ENCODE data around the gene RAP1GAP.
A peak's percentile ranks its signal among the peaks of the same experiment; 100 is the strongest.

The RAP1GAP gene

DNA sequence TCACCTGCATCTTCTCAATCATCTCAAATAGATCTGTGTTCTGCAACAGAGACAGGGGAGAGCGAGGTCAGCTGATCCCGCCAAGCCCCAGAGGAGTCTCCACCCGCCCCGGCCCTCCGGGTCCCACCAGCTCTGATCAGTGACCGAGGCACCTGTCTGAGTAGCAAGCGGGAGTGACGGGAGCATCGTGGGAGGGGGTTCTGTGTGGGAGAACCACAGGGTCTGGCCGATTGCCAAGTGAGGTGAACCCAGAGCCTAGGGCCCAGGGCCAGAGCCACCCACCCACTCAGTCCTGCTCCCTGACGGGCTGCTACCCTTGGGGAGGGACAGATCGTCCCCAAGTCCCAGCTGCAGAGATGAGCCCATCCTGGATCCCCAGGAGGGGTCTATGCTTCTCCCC lies 49.1 kb downstream of the RAP1GAP start:
- Histone ChIP-seq H3K27me3 (ENCODE audit: control insufficient read depth in 2 of 2, insufficient read depth in 2 of 2, low read length in 2 of 2) (peaks cover 0 to 8% of the 10 kb centered on the region in 2 donors), H3K4me3 (ENCODE audit: low read length in 2 of 2) (peak overlapping the region; percentile 57 to 72), H3K27ac (ENCODE audit: low read depth in 2 of 2, low read length in 2 of 2) (no peak overlapping the region), H3K36me3 (ENCODE audit: control insufficient read depth in 2 of 2, insufficient read depth in 2 of 2, low read length in 2 of 2) (no peaks in the 10 kb centered on the region), H3K4me1 (ENCODE audit: control insufficient read depth in 2 of 2, insufficient read depth in 2 of 2, low read length in 2 of 2) (peaks cover 15 to 32% of the 10 kb centered on the region in 2 donors), H3K9me3 (ENCODE audit: control insufficient read depth in 2 of 2, low read length in 2 of 2) (no peaks in the 10 kb centered on the region), H3K9ac (ENCODE audit: low read depth in 1 of 2, low read length in 2 of 2) (no peak overlapping the region)

DNA sequence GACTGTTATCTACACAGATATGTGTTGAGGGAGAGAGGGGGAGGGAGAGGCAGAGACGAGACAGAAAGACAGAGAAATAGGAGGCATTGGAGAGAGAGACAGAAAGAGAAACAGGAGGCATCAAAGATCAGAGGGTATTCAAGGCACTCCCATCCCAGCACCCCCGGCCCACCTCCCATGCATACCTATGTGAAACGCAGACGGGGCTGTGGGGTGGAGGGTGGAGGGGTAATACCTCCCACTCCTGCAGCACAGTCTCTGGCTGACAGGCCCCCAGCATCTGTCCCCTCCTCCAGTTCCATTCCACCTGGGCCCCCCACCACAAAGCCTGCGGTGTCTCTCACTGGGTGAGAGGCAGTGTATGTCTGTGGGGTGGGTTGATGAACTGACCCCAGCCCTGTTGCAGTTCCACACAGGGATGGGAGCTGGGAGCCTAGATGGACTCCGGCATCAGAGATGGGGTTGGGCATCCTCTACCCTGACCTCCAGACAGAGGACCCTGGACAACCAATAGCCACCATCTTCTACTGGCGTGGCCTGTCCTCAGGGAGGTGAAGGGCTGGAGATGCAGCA lies 49.7 kb downstream of the RAP1GAP start:
- H3K27ac ChIP-seq (ENCODE audit: low read depth in 2 of 2, low read length in 2 of 2) = no peak overlapping the region
- peaks cover 17 to 37% of the 10 kb centered on the region in 2 donors for H3K4me1 ChIP-seq (ENCODE audit: control insufficient read depth in 2 of 2, insufficient read depth in 2 of 2, low read length in 2 of 2)
- H3K4me3 ChIP-seq (ENCODE audit: low read length in 2 of 2) = no peak overlapping the region
- no peaks in the 10 kb centered on the region for H3K9me3 ChIP-seq (ENCODE audit: control insufficient read depth in 2 of 2, low read length in 2 of 2)
- peaks cover 0 to 8% of the 10 kb centered on the region in 2 donors for H3K27me3 ChIP-seq (ENCODE audit: control insufficient read depth in 2 of 2, insufficient read depth in 2 of 2, low read length in 2 of 2)
- no peaks in the 10 kb centered on the region for H3K36me3 ChIP-seq (ENCODE audit: control insufficient read depth in 2 of 2, insufficient read depth in 2 of 2, low read length in 2 of 2)
- no peak overlapping the region for H3K9ac ChIP-seq (ENCODE audit: low read depth in 1 of 2, low read length in 2 of 2)

- Histone ChIP-seq H3K27ac (ENCODE audit: low read depth in 2 of 2, low read length in 2 of 2) (no peak overlapping the region), H3K9ac (ENCODE audit: low read depth in 1 of 2, low read length in 2 of 2) (no peak overlapping the region), H3K4me3 (ENCODE audit: low read length in 2 of 2) (no peak overlapping the region), H3K36me3 (ENCODE audit: control insufficient read depth in 2 of 2, insufficient read depth in 2 of 2, low read length in 2 of 2) (no peaks in the 10 kb centered on the region), H3K27me3 (ENCODE audit: control insufficient read depth in 2 of 2, insufficient read depth in 2 of 2, low read length in 2 of 2) (peaks cover 0 to 8% of the 10 kb centered on the region in 2 donors), H3K9me3 (ENCODE audit: control insufficient read depth in 2 of 2, low read length in 2 of 2) (no peaks in the 10 kb centered on the region), H3K4me1 (ENCODE audit: control insufficient read depth in 2 of 2, insufficient read depth in 2 of 2, low read length in 2 of 2) (peaks cover 16 to 36% of the 10 kb centered on the region in 2 donors)
Observed at GRCh38 chr1:21618561-21619374, 50.4 kb downstream of the RAP1GAP start.

- H3K9ac ChIP-seq (ENCODE audit: low read depth in 1 of 2, low read length in 2 of 2) = no peak overlapping the region
- H3K27me3 ChIP-seq (ENCODE audit: control insufficient read depth in 2 of 2, insufficient read depth in 2 of 2, low read length in 2 of 2) = peaks cover 0 to 8% of the 10 kb centered on the region in 2 donors
- peaks cover 11 to 29% of the 10 kb centered on the region in 2 donors for H3K4me1 ChIP-seq (ENCODE audit: control insufficient read depth in 2 of 2, insufficient read depth in 2 of 2, low read length in 2 of 2)
- no peaks in the 10 kb centered on the region for H3K9me3 ChIP-seq (ENCODE audit: control insufficient read depth in 2 of 2, low read length in 2 of 2)
- H3K4me3 ChIP-seq (ENCODE audit: low read length in 2 of 2) = no peak overlapping the region
- H3K36me3 ChIP-seq (ENCODE audit: control insufficient read depth in 2 of 2, insufficient read depth in 2 of 2, low read length in 2 of 2) = peaks cover 2 to 3% of the 10 kb centered on the region in 2 donors
- no peak overlapping the region for H3K27ac ChIP-seq (ENCODE audit: low read depth in 2 of 2, low read length in 2 of 2)
Observed at GRCh38 chr1:21618059-21618458, 51.1 kb downstream of the RAP1GAP start.

DNA sequence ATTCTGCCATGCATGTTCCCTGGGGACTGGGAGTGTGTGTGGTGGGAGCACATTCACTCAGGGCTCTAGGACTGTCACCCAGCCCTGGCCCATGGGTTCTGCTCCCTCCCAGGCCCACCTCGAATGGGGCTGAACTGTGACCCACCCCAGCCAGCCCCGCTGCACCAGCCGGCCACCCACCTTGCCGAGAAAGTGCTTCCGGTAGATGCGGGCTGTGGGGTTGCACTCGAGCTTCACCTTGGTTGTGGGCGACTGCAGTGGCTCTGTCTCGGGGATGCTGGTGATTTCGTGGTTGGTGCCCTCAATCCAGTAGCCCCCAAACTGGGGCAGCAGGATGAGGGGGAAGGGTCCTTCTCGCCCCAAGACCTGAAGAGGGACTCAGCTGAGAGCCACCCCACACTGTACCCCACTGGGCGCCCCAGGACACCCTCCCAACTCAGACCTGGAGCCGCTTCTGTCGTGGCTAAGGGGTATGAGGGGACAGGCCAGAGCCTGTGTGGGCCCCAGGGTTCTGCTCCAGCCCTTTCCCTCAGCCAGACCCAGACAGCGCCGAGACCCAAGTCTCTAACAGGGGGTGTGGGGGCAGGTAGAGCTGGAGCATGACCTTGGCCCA lies 51.9 kb downstream of the RAP1GAP start:
- H3K4me3 ChIP-seq (ENCODE audit: low read length in 2 of 2) = no peak overlapping the region
- peaks cover 3% of the 10 kb centered on the region in 2 donors for H3K36me3 ChIP-seq (ENCODE audit: control insufficient read depth in 2 of 2, insufficient read depth in 2 of 2, low read length in 2 of 2)
- H3K9me3 ChIP-seq (ENCODE audit: control insufficient read depth in 2 of 2, low read length in 2 of 2) = no peaks in the 10 kb centered on the region
- H3K4me1 ChIP-seq (ENCODE audit: control insufficient read depth in 2 of 2, insufficient read depth in 2 of 2, low read length in 2 of 2) = peaks cover 7 to 24% of the 10 kb centered on the region in 2 donors
- H3K27ac ChIP-seq (ENCODE audit: low read depth in 2 of 2, low read length in 2 of 2) = no peak overlapping the region
- peaks cover 0 to 6% of the 10 kb centered on the region in 2 donors for H3K27me3 ChIP-seq (ENCODE audit: control insufficient read depth in 2 of 2, insufficient read depth in 2 of 2, low read length in 2 of 2)
- no peak overlapping the region for H3K9ac ChIP-seq (ENCODE audit: low read depth in 1 of 2, low read length in 2 of 2)

GRCh38 chr1:21616372-21616771 lies 52.8 kb downstream of the RAP1GAP start:
- Histone ChIP-seq H3K4me1 (ENCODE audit: control insufficient read depth in 2 of 2, insufficient read depth in 2 of 2, low read length in 2 of 2) (peaks cover 7 to 24% of the 10 kb centered on the region in 2 donors), H3K9me3 (ENCODE audit: control insufficient read depth in 2 of 2, low read length in 2 of 2) (no peaks in the 10 kb centered on the region), H3K4me3 (ENCODE audit: low read length in 2 of 2) (no peak overlapping the region), H3K36me3 (ENCODE audit: control insufficient read depth in 2 of 2, insufficient read depth in 2 of 2, low read length in 2 of 2) (peaks cover 3 to 6% of the 10 kb centered on the region in 2 donors), H3K27me3 (ENCODE audit: control insufficient read depth in 2 of 2, insufficient read depth in 2 of 2, low read length in 2 of 2) (peaks cover 0 to 4% of the 10 kb centered on the region in 2 donors), H3K9ac (ENCODE audit: low read depth in 1 of 2, low read length in 2 of 2) (no peak overlapping the region), H3K27ac (ENCODE audit: low read depth in 2 of 2, low read length in 2 of 2) (peak overlapping the region in 1 of 2 donors; percentile 10)

- H3K4me3 ChIP-seq (ENCODE audit: low read length in 2 of 2) = no peak overlapping the region
- H3K27me3 ChIP-seq (ENCODE audit: control insufficient read depth in 2 of 2, insufficient read depth in 2 of 2, low read length in 2 of 2) = no peaks in the 10 kb centered on the region
- H3K36me3 ChIP-seq (ENCODE audit: control insufficient read depth in 2 of 2, insufficient read depth in 2 of 2, low read length in 2 of 2) = peaks cover 3 to 6% of the 10 kb centered on the region in 2 donors
- H3K27ac ChIP-seq (ENCODE audit: low read depth in 2 of 2, low read length in 2 of 2) = peak overlapping the region in 1 of 2 donors; percentile 56
- no peaks in the 10 kb centered on the region for H3K9me3 ChIP-seq (ENCODE audit: control insufficient read depth in 2 of 2, low read length in 2 of 2)
- peaks cover 7 to 24% of the 10 kb centered on the region in 2 donors for H3K4me1 ChIP-seq (ENCODE audit: control insufficient read depth in 2 of 2, insufficient read depth in 2 of 2, low read length in 2 of 2)
- peak overlapping the region in 1 of 2 donors; percentile 19 for H3K9ac ChIP-seq (ENCODE audit: low read depth in 1 of 2, low read length in 2 of 2)
Observed at GRCh38 chr1:21614419-21615115, 54.6 kb downstream of the RAP1GAP start.

GRCh38 chr1:21613072-21613867 lies 55.9 kb downstream of the RAP1GAP start:
- Histone ChIP-seq H3K4me3 (ENCODE audit: low read length in 2 of 2) (no peak overlapping the region), H3K9ac (ENCODE audit: low read depth in 1 of 2, low read length in 2 of 2) (no peak overlapping the region), H3K27ac (ENCODE audit: low read depth in 2 of 2, low read length in 2 of 2) (no peak overlapping the region), H3K36me3 (ENCODE audit: control insufficient read depth in 2 of 2, insufficient read depth in 2 of 2, low read length in 2 of 2) (peaks cover 3 to 6% of the 10 kb centered on the region in 2 donors), H3K4me1 (ENCODE audit: control insufficient read depth in 2 of 2, insufficient read depth in 2 of 2, low read length in 2 of 2) (peaks cover 7 to 21% of the 10 kb centered on the region in 2 donors), H3K9me3 (ENCODE audit: control insufficient read depth in 2 of 2, low read length in 2 of 2) (no peaks in the 10 kb centered on the region), H3K27me3 (ENCODE audit: control insufficient read depth in 2 of 2, insufficient read depth in 2 of 2, low read length in 2 of 2) (no peaks in the 10 kb centered on the region)

DNA sequence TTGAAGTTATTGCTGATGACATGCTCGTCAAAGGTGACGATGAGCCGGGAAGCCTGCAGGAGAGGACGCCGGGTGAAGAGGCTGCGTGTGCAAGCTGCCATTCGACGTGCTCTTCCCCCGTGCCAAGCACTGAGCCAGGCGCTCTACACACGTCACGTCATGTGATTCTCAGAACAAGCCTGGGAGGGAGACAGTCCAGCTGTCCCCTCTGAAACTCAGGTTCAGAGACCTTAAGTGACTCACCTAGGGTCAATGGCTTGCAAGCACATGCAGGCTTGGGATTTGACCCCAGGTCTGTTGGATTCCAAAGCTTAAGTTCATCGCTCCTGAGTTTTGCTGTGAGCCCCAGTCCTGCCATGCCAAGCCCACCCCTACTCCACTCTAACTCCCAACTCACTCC lies 57.1 kb downstream of the RAP1GAP start:
- peaks cover 7 to 28% of the 10 kb centered on the region in 2 donors for H3K4me1 ChIP-seq (ENCODE audit: control insufficient read depth in 2 of 2, insufficient read depth in 2 of 2, low read length in 2 of 2)
- H3K4me3 ChIP-seq (ENCODE audit: low read length in 2 of 2) = no peak overlapping the region
- peaks cover 3 to 6% of the 10 kb centered on the region in 2 donors for H3K36me3 ChIP-seq (ENCODE audit: control insufficient read depth in 2 of 2, insufficient read depth in 2 of 2, low read length in 2 of 2)
- H3K9me3 ChIP-seq (ENCODE audit: control insufficient read depth in 2 of 2, low read length in 2 of 2) = no peaks in the 10 kb centered on the region
- no peak overlapping the region for H3K9ac ChIP-seq (ENCODE audit: low read depth in 1 of 2, low read length in 2 of 2)
- no peak overlapping the region for H3K27ac ChIP-seq (ENCODE audit: low read depth in 2 of 2, low read length in 2 of 2)
- H3K27me3 ChIP-seq (ENCODE audit: control insufficient read depth in 2 of 2, insufficient read depth in 2 of 2, low read length in 2 of 2) = no peaks in the 10 kb centered on the region

Data from mucosa of rectum (tissue), 2 donors.